Neuronal stem cell (in vitro differentiated cells): ENCODE measurements around the gene JAG2.
A peak's percentile ranks its signal among the peaks of the same experiment; 100 is the strongest.

Source experiments
- DNase-seq: peaks from one replicate; pipeline ENCODE4 v3.0.0-alpha.2; 2013; ENCODE audit warnings: low spot score
- H2AFZ ChIP-seq: one replicate; pipeline ENCODE4 v1.6.1; 2013; ENCODE audit warnings: mild to moderate bottlenecking, low read length, inconsistent platforms
- H2AK5ac ChIP-seq: 2 replicates; pipeline ENCODE4 v1.6.1; 2013; ENCODE audit warnings: low read depth, mild to moderate bottlenecking, inconsistent platforms, low read length, moderate library complexity, mixed read lengths
- H2BK120ac ChIP-seq: 2 replicates; pipeline ENCODE4 v1.6.1; 2013; ENCODE audit warnings: low read depth, mild to moderate bottlenecking, inconsistent platforms, low read length, moderate library complexity, mixed read lengths
- H2BK12ac ChIP-seq: one replicate; pipeline ENCODE4 v1.6.1; 2013; ENCODE audit warnings: low read length, inconsistent platforms
- H2BK15ac ChIP-seq: 2 replicates; pipeline ENCODE4 v1.6.1; 2013; ENCODE audit warnings: mild to moderate bottlenecking, low read length, inconsistent platforms, mixed read lengths
- H2BK5ac ChIP-seq: one replicate; pipeline ENCODE4 v1.6.1; 2013; ENCODE audit warnings: inconsistent platforms, mild to moderate bottlenecking, low read length, moderate library complexity
- H3K14ac ChIP-seq: one replicate; pipeline ENCODE4 v1.6.1; 2013; ENCODE audit warnings: low read length, inconsistent platforms
- H3K18ac ChIP-seq: 2 replicates; pipeline ENCODE4 v1.6.1; 2013; ENCODE audit warnings: low read length, inconsistent platforms
- H3K23ac ChIP-seq: 2 replicates; pipeline ENCODE4 v1.6.1; 2013; ENCODE audit warnings: low read depth, mild to moderate bottlenecking, mixed read lengths, low read length, inconsistent platforms; ENCODE audit not compliant: poor library complexity
- H3K27ac ChIP-seq: replicated peaks from 3 replicates; pipeline ENCODE4 v1.5.1; 2013; ENCODE audit warnings: low read length, inconsistent platforms
- H3K27me3 ChIP-seq, 3 experiments: 2 replicates each; pipeline ENCODE4 v1.6.1; 2013; ENCODE audit warnings: low read length in 3 of 3, mild to moderate bottlenecking in 2 of 3, inconsistent platforms in 1 of 3, low read depth in 1 of 3, mixed read lengths in 1 of 3, moderate library complexity in 1 of 3; ENCODE audit not compliant: control insufficient read depth in 3 of 3, insufficient read depth in 3 of 3
- H3K36me3 ChIP-seq, 2 donors: replicated peaks in 1 of 2; 2 replicates each; pipeline ENCODE4 v1.6.1; 2013; ENCODE audit warnings: low read length in 2 of 2; ENCODE audit not compliant: control insufficient read depth in 2 of 2, insufficient read depth in 2 of 2
- H3K4ac ChIP-seq: 2 replicates; pipeline ENCODE4 v1.6.1; 2013; ENCODE audit warnings: inconsistent platforms, mild to moderate bottlenecking, low read length, moderate library complexity
- H3K4me1 ChIP-seq, 2 donors: 1 replicate in 1 of 2; 2 replicates in 1 of 2; pipeline ENCODE4 v1.6.1; 2013; ENCODE audit warnings: low read length in 2 of 2, low read depth in 1 of 2; ENCODE audit not compliant: control insufficient read depth in 2 of 2, insufficient read depth in 1 of 2
- H3K4me2 ChIP-seq: one replicate; pipeline ENCODE4 v1.6.1; 2013; ENCODE audit warnings: mild to moderate bottlenecking, low read length, inconsistent platforms; ENCODE audit not compliant: insufficient read depth, poor library complexity, severe bottlenecking
- H3K4me3 ChIP-seq, 2 donors: 2 replicates each; pipeline ENCODE4 v1.5.1; 2013; ENCODE audit warnings: low read length in 2 of 2, mild to moderate bottlenecking in 2 of 2, inconsistent platforms in 1 of 2, moderate library complexity in 1 of 2
- H3K79me1 ChIP-seq: one replicate; pipeline ENCODE4 v1.6.1; 2013; ENCODE audit warnings: low read depth, mild to moderate bottlenecking, inconsistent platforms, low read length, moderate library complexity
- H3K9ac ChIP-seq: one replicate; pipeline ENCODE4 v1.6.1; 2013; ENCODE audit warnings: mild to moderate bottlenecking, low read depth, low read length, inconsistent platforms; ENCODE audit not compliant: poor library complexity
- H3K9me3 ChIP-seq, 2 donors: replicated peaks in 1 of 2; 2 replicates each; pipeline versions ENCODE3 to v1.6.1; 2013; ENCODE audit warnings: low read length in 2 of 2, mild to moderate bottlenecking in 2 of 2, inconsistent platforms in 1 of 2, low read depth in 1 of 2, mixed read lengths in 1 of 2, moderate library complexity in 1 of 2; ENCODE audit not compliant: control insufficient read depth in 2 of 2, insufficient read depth in 1 of 2
- H4K8ac ChIP-seq: one replicate; pipeline ENCODE4 v1.6.1; 2013; ENCODE audit warnings: low read depth, mild to moderate bottlenecking, inconsistent platforms, low read length, moderate library complexity
- H4K91ac ChIP-seq: one replicate; pipeline ENCODE4 v1.6.1; 2013; ENCODE audit warnings: low read length, low read depth, mild to moderate bottlenecking, inconsistent platforms; ENCODE audit not compliant: poor library complexity
- WGBS, 2 donors: extraction: QIAGEN DNeasy Blood & Tissue Kit; methylation state at CpG; one replicate each; pipeline ENCODE4 v1.1.7; 2013; ENCODE audit warnings: missing lambda C conversion rate in 2 of 2, mixed read lengths in 1 of 2; ENCODE audit not compliant: insufficient read length in 2 of 2, insufficient replicate concordance in 1 of 2; ENCODE audit errors: extremely low coverage in 2 of 2; 5-methylcytosine and 5-hydroxymethylcytosine counted together

Gene JAG2

GRCh38 chr14:105147671-105148603 lies 20.6 kb downstream of the JAG2 start:
- no peak for DNase-seq
- H3K4ac ChIP-seq = no peak overlapping the region
- no peaks in the 10 kb centered on the region for H3K27me3 ChIP-seq
- no peaks in the 10 kb centered on the region for H3K9me3 ChIP-seq
- peak overlapping the region; percentile 73 for H3K23ac ChIP-seq
- H3K4me3 ChIP-seq = no peak overlapping the region
- no peak overlapping the region for H4K91ac ChIP-seq
- H3K9ac ChIP-seq = no peak overlapping the region
- peak overlapping the region; percentile 28 for H2AK5ac ChIP-seq
- no peak overlapping the region for H4K8ac ChIP-seq
- no peak overlapping the region for H3K27ac ChIP-seq
- no peaks in the 10 kb centered on the region for H3K36me3 ChIP-seq
- no peak overlapping the region for H2BK12ac ChIP-seq
- no peak overlapping the region for H2BK15ac ChIP-seq
- H2BK5ac ChIP-seq = no peak overlapping the region
- no peak overlapping the region for H2AFZ ChIP-seq
- peaks cover 4% of the 10 kb centered on the region for H3K79me1 ChIP-seq
- no peaks in the 10 kb centered on the region for H3K4me1 ChIP-seq
- no peak overlapping the region for H2BK120ac ChIP-seq
- H3K18ac ChIP-seq = peak overlapping the region; percentile 83
- no CpG with 5 or more reads among the region's 62 CpGs for WGBS, 2 donors
- no peak overlapping the region for H3K4me2 ChIP-seq
- H3K14ac ChIP-seq = no peak overlapping the region

DNA sequence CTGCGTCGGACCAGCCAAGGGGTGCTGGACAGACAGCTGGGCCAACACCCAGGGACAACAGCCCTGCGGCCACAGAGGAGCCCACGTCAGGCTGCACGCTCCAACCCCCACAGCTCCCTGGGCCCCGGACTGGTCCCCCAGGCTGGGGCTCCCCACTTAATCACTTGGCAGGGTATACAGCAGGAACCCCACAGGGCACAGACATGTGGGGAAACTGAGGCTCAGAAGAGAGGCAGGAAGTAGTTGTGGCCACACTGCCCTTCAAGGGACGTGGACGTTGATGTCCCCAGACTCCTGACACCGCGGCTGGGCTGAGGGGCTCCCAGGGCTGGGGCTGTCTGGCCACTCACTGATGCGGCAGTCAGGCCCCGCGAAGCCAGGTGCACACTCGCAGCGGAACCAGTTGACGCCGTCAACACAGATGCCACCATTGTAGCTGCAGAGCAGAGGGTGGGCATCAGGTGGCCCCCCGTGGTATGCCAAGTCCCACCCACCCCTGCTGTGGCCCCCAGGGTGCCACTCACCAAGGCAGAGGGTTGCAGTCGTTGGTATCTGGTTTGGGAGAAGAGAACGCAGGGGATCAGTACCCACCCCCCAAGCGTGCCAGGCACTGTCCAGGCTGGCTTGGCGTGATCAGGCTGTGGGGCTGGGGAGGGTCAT lies 21.5 kb downstream of the JAG2 start:
- no peak for DNase-seq
- peak overlapping the region; percentile 81 for H2AK5ac ChIP-seq
- H2BK15ac ChIP-seq = no peak overlapping the region
- H2BK5ac ChIP-seq = no peak overlapping the region
- H3K18ac ChIP-seq = peak overlapping the region; percentile 64
- no CpG with 5 or more reads among the region's 22 CpGs for WGBS, 2 donors
- H3K9me3 ChIP-seq = peaks cover 0 to 2% of the 10 kb centered on the region in 2 donors
- peaks cover 4% of the 10 kb centered on the region for H3K79me1 ChIP-seq
- H3K4me3 ChIP-seq = peak overlapping the region in 1 of 2 donors; percentile 29
- peak overlapping the region; percentile 21 for H3K9ac ChIP-seq
- H3K4me2 ChIP-seq = no peak overlapping the region
- H2AFZ ChIP-seq = no peak overlapping the region
- no peak overlapping the region for H4K91ac ChIP-seq
- peak overlapping the region; percentile 71 for H3K14ac ChIP-seq
- H2BK12ac ChIP-seq = no peak overlapping the region
- no peak overlapping the region for H4K8ac ChIP-seq
- H3K27ac ChIP-seq = no peak overlapping the region
- peak overlapping the region; percentile 91 for H3K23ac ChIP-seq
- H3K4me1 ChIP-seq = no peaks in the 10 kb centered on the region
- no peaks in the 10 kb centered on the region for H3K27me3 ChIP-seq
- no peak overlapping the region for H3K4ac ChIP-seq
- no peak overlapping the region for H2BK120ac ChIP-seq
- no peaks in the 10 kb centered on the region for H3K36me3 ChIP-seq

DNA sequence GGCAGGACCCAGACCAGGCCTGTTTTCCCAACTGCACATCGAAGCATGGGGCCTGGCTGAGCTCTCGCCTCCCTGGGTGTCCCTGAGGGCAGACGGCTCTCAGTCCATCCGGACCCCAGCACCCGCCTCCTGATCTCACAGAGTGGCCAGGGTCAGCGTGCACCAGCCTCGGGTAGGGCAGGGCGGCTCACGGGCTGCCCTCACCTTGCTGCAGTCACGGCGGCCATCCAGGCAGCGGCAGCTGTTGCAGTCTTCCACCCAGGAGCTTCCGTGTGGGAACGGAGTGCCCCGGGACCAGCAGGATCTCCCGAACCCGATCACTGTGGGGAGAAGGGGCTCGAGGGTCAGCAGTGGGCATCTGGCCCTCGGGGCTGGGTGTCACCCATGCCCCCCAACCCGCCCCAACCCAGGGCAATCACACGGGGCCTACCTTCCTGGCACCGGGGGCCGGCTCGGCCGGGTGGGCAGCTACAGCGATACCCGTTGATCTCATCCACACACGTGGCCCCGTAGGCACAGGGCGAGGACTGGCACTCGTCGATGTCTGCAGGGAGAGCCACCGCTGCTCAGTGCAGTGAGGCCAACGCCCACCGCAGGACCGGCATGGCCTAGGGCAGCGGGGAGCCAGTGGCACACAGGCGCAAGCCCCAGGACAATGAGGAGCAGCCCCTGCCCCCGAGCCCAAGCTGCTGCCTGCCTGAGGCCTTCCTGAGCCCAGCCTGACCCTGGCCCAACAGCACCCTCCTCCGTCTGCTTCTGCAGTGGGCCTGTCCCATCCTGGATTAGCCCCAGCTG lies 22.2 kb downstream of the JAG2 start:
- DNase-seq = no peak
- peak overlapping the region; percentile 21 for H3K9ac ChIP-seq
- no CpG with 5 or more reads among the region's 40 CpGs for WGBS, 2 donors
- no peak overlapping the region for H4K8ac ChIP-seq
- no peak overlapping the region for H4K91ac ChIP-seq
- H2BK15ac ChIP-seq = no peak overlapping the region
- peak overlapping the region; percentile 71 for H3K18ac ChIP-seq
- H3K27ac ChIP-seq = no peak overlapping the region
- H3K9me3 ChIP-seq = peaks cover 0 to 2% of the 10 kb centered on the region in 2 donors
- no peak overlapping the region for H2AFZ ChIP-seq
- peaks cover 8% of the 10 kb centered on the region for H3K79me1 ChIP-seq
- no peak overlapping the region for H3K4ac ChIP-seq
- no peak overlapping the region for H2BK120ac ChIP-seq
- H2AK5ac ChIP-seq = peak overlapping the region; percentile 81
- peak overlapping the region; percentile 71 for H3K14ac ChIP-seq
- H3K4me3 ChIP-seq = peak overlapping the region in 1 of 2 donors; percentile 58
- peak overlapping the region; percentile 91 for H3K23ac ChIP-seq
- H3K36me3 ChIP-seq = no peaks in the 10 kb centered on the region
- H2BK5ac ChIP-seq = no peak overlapping the region
- no peaks in the 10 kb centered on the region for H3K4me1 ChIP-seq
- no peaks in the 10 kb centered on the region for H3K27me3 ChIP-seq
- H2BK12ac ChIP-seq = peak overlapping the region; percentile 41
- no peak overlapping the region for H3K4me2 ChIP-seq
